SU-DHL-6 (cell line): ENCODE results near the gene TRMT1.

Source experiments
- H2AFZ ChIP-seq: fragments of 200-600 bp; sonication (generic); 2 replicates; pipeline ENCODE4 v1.6.1; 2014; ENCODE audit warnings: low read depth, mild to moderate bottlenecking, moderate library complexity, mixed read lengths, antibody characterized with exemption, low read length; ENCODE audit not compliant: severe bottlenecking
- H3F3A ChIP-seq: fragments of 200-600 bp; shearing (Covaris generic); 2 replicates; pipeline ENCODE4 v1.6.0; 2016; ENCODE audit warnings: antibody characterized with exemption, mild to moderate bottlenecking; ENCODE audit not compliant: insufficient read depth
- H3K27ac ChIP-seq: fragments of 200-600 bp; sonication (generic); 2 replicates; pipeline ENCODE4 v1.5.1; 2016; ENCODE audit warnings: low read depth, mild to moderate bottlenecking, low read length, moderate library complexity, mixed read lengths
- H3K27me3 ChIP-seq: fragments of 200-600 bp; sonication (generic), shearing (Covaris generic); 2 replicates; pipeline ENCODE4 v1.6.0; 2014; ENCODE audit warnings: mild to moderate bottlenecking, low read length
- H3K36me3 ChIP-seq: fragments of 200-600 bp; sonication (generic); 2 replicates; pipeline ENCODE4 v1.6.1; 2014; ENCODE audit warnings: mild to moderate bottlenecking, low read length, mixed read lengths
- H3K4me2 ChIP-seq: fragments of 300-600, 200-600 bp; shearing (Covaris generic), sonication (generic); 2 replicates; pipeline ENCODE4 v1.6.0; 2014; ENCODE audit warnings: low read length, low read depth, mild to moderate bottlenecking; ENCODE audit not compliant: poor library complexity, severe bottlenecking
- H3K4me3 ChIP-seq: fragments of 200-600 bp; sonication (generic); 2 replicates; pipeline ENCODE4 v1.5.1; 2014; ENCODE audit warnings: antibody characterized with exemption, low read length, mild to moderate bottlenecking, mixed read lengths; ENCODE audit not compliant: insufficient read depth, poor library complexity, severe bottlenecking
- H3K79me2 ChIP-seq: fragments of 200-600 bp; sonication (generic); 2 replicates; pipeline ENCODE4 v1.6.1; 2014; ENCODE audit warnings: mild to moderate bottlenecking, low read length, moderate library complexity; ENCODE audit not compliant: insufficient read depth
- H3K9ac ChIP-seq: fragments of 200-600 bp; sonication (generic); 2 replicates; pipeline ENCODE4 v1.7.0; 2014; ENCODE audit warnings: mild to moderate bottlenecking, low read length
- H3K9me2 ChIP-seq: fragments of 200-600 bp; sonication (generic); replicated peaks from 2 replicates; pipeline ENCODE4 v1.6.1; 2014; ENCODE audit warnings: low read length; ENCODE audit not compliant: insufficient read depth
- H3K9me3 ChIP-seq: fragments of 200-600 bp; sonication (generic); 2 replicates; pipeline ENCODE4 v1.6.1; 2014; ENCODE audit warnings: low read length, mixed read lengths; ENCODE audit not compliant: insufficient read depth
- H4K20me1 ChIP-seq: fragments of 200-600 bp; sonication (generic); 2 replicates; pipeline ENCODE4 v1.6.1; 2014; ENCODE audit warnings: low read depth, mild to moderate bottlenecking, antibody characterized with exemption, low read length, moderate library complexity, mixed read lengths
- EZH2phosphoT487 ChIP-seq: fragments of 200-600 bp; sonication (generic), shearing (Covaris generic); conservative IDR thresholded peaks from 2 replicates; pipeline ENCODE4 v1.6.1; 2018; ENCODE audit warnings: mild to moderate bottlenecking, antibody characterized with exemption, low read length, moderate library complexity, mixed read lengths
- TF ChIP-seq, protein P1 (sequence below): fragments of 200-600 bp; sonication (generic); IDR thresholded peaks from one replicate; pipeline ENCODE4 v1.5.1; 2017; ENCODE audit warnings: antibody characterized with exemption, mild to moderate bottlenecking, low read length, moderate library complexity; ENCODE audit not compliant: insufficient read depth, poor library complexity, severe bottlenecking

Gene TRMT1

DNA sequence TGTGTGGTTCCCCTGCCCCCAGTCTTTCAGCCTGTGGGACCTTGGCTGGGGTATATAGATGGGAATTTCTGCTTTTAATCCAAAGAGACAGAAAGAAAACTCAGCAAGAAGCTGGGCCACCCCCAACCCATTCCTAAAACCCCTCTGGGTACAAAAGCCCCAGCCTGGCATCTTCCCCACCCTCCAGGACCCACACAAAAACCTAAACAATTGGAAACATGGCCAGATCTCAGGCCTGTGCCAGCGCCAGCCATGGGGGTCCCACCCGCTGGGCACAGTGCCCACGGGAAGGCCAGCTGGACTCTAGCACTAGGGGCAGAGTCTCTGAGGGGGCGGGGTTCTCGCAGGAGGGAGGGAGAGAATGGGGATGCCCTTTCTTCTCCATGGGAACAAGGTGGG, 22.4 kb downstream of the TRMT1 start:
- H3K79me2 ChIP-seq: no peaks in the 10 kb centered on the region
- H3K36me3 ChIP-seq: peaks cover 3% of the 10 kb centered on the region; the same call in 1 of the 2 replicates
- no peaks in the 10 kb centered on the region for H4K20me1 ChIP-seq
- no peak overlapping the region for H3K27ac ChIP-seq
- no peaks in the 10 kb centered on the region for H3K27me3 ChIP-seq
- no peaks in the 10 kb centered on the region for H3K9me3 ChIP-seq
- no peak overlapping the region for H3K4me3 ChIP-seq
- no peak overlapping the region for H3K9ac ChIP-seq
- H2AFZ ChIP-seq: no peak overlapping the region
- H3K9me2 ChIP-seq: no peaks in the 10 kb centered on the region
- H3K4me2 ChIP-seq: no peak overlapping the region
- no peak for TF ChIP-seq EZH2phosphoT487
- TF ChIP-seq, protein P1, sequence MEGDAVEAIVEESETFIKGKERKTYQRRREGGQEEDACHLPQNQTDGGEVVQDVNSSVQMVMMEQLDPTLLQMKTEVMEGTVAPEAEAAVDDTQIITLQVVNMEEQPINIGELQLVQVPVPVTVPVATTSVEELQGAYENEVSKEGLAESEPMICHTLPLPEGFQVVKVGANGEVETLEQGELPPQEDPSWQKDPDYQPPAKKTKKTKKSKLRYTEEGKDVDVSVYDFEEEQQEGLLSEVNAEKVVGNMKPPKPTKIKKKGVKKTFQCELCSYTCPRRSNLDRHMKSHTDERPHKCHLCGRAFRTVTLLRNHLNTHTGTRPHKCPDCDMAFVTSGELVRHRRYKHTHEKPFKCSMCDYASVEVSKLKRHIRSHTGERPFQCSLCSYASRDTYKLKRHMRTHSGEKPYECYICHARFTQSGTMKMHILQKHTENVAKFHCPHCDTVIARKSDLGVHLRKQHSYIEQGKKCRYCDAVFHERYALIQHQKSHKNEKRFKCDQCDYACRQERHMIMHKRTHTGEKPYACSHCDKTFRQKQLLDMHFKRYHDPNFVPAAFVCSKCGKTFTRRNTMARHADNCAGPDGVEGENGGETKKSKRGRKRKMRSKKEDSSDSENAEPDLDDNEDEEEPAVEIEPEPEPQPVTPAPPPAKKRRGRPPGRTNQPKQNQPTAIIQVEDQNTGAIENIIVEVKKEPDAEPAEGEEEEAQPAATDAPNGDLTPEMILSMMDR: no peak
- peaks cover 6% of the 10 kb centered on the region for H3F3A ChIP-seq

DNA sequence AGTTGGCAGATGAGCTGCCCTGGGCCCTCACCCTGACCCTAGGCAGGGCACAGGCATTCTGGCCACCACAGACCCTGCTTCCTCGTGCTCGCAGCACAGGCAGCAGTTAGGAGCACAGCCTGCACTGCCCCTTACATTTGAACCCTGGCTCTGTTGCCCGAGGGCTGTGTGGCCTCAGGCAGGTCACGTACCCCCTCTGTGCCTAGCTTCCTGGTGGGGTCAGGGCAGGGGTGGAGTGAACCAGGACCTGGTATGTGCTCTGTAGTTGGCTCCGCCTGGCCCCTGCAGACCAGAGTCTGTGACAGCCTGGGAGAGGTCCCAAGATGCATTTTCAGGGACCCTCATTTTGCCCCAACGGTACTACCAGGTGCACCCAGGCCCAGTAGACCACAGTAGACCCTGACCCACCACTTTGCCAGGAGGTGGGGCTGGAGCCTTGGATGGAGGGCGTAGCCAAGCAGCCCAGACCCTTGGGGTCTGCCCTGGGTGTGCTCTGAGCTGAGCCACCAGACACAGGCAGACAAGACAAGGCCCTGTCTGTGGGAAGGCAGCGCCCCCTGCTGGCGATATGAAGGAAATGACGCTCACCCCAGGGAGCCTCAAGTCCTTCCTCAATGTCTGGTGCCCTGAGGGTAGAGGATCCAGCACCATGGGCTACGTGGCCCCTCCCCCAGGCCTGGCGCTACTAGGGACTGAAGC, 23.0 kb downstream of the TRMT1 start:
- H3K27me3 ChIP-seq: no peaks in the 10 kb centered on the region

DNA sequence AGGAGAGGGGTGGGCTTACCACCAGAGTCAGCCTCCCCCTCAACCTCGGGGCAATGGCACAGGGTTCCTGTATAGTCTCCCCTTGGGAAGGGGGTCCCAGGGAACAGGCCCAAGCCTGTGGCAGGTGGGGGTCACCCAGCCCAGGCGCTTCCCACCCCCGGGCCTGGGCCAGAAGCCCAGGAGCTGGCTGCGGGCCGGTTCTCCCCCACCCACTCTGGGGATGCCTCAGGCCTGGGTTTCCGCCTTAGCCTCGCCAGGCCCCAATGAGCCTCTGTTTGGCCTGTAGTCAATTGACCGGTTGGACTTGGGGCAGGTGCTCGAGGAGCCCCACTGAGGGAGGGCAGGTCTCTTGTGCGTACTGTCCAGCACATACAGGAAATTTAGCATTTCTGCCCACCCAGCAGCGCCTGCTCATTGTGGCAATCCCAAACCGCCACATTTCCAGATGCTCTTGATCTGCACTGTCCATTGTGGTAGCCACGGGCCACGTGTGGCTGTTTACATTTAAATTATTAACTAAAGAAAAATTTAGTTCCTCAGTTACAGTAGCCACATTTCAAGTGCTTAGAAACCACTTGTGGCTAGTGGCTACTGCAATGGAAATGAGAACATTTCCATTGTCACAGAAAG, 23.8 kb downstream of the TRMT1 start:
- Histone ChIP-seq H3K9ac (no peak overlapping the region), H3K36me3 (no peaks in the 10 kb centered on the region), H3K9me3 (no peaks in the 10 kb centered on the region), H3K79me2 (no peaks in the 10 kb centered on the region), H3K27me3 (no peaks in the 10 kb centered on the region), H4K20me1 (no peaks in the 10 kb centered on the region), H3K4me2 (no peak overlapping the region), H3K27ac (no peak overlapping the region), H3F3A (peaks cover 6% of the 10 kb centered on the region), H3K9me2 (no peaks in the 10 kb centered on the region), H2AFZ (no peak overlapping the region), H3K4me3 (no peak overlapping the region)
- no peak for TF ChIP-seq EZH2phosphoT487
- TF ChIP-seq, protein P1: no peak

More for the DNA sequence above, 23.0 kb downstream of the TRMT1 start:
- no peak overlapping the region for H3K9ac ChIP-seq
- H2AFZ ChIP-seq: no peak overlapping the region
- no peaks in the 10 kb centered on the region for H3K9me2 ChIP-seq
- no peak overlapping the region for H3K4me2 ChIP-seq
- no peaks in the 10 kb centered on the region for H3K9me3 ChIP-seq
- no peaks in the 10 kb centered on the region for H3K36me3 ChIP-seq
- H3K27ac ChIP-seq: no peak overlapping the region
- TF ChIP-seq, protein P1: peak; percentile 71
- TF ChIP-seq EZH2phosphoT487: no peak
- H3K79me2 ChIP-seq: no peaks in the 10 kb centered on the region
- H4K20me1 ChIP-seq: no peaks in the 10 kb centered on the region
- no peak overlapping the region for H3K4me3 ChIP-seq
- peaks cover 6% of the 10 kb centered on the region for H3F3A ChIP-seq
